Stomach (tissue), 9 donors: ENCODE results near the gene NTPCR. TPM values are rescaled to one million over a fixed set of nuclear protein-coding genes. Genes with fewer than 3 reads are reported as not detected.

Experiments used
- DNase-seq, 2 donors: peaks; one replicate each; pipeline versions ENCODE4 v3.0.0 to v3.0.0-alpha.2; 2013 to 2019
- H3K27ac ChIP-seq, 5 donors: fragments of 200-600 bp in 4 of 5; sonication (generic) in 4 of 5; one replicate each; pipeline ENCODE4 v1.5.1; 2013 to 2019; ENCODE audit warnings: mild to moderate bottlenecking in 1 of 5, moderate library complexity in 1 of 5
- H3K27me3 ChIP-seq, 3 donors: fragments of 200-600 bp; sonication (generic); one replicate each; pipeline ENCODE4 v1.5.1; 2017 to 2019; ENCODE audit warnings: mixed run types in 1 of 3
- H3K36me3 ChIP-seq, 4 donors: fragments of 200-600 bp; sonication (generic); 1 replicate in 3 of 4; 2 replicates in 1 of 4; pipeline ENCODE4 v1.5.1; 2016 to 2019
- H3K4me1 ChIP-seq, 4 donors: fragments of 200-600 bp; sonication (generic); one replicate each; pipeline ENCODE4 v1.5.1; 2016 to 2019
- H3K4me3 ChIP-seq, 4 donors: fragments of 200-600 bp; sonication (generic) in 3 of 4; one replicate each; pipeline ENCODE4 v1.5.1; 2016 to 2019; ENCODE audit warnings: mild to moderate bottlenecking in 1 of 4
- H3K9me3 ChIP-seq, 4 donors: fragments of 200-600 bp; sonication (generic); one replicate each; pipeline ENCODE4 v1.5.1; 2016 to 2019
- CTCF ChIP-seq, 7 experiments: fragments of 450-650 bp in 4 of 7; fragments of 200-600 bp in 3 of 7; sonication (generic) in 3 of 7; IDR thresholded peaks; one replicate each; pipeline ENCODE4 v1.5.1; 2016 to 2019; ENCODE audit warnings: antibody characterized with exemption in 7 of 7, control low read depth in 2 of 7, mild to moderate bottlenecking in 1 of 7
- EP300 ChIP-seq: sonication (generic); formaldehyde crosslinking; IDR thresholded peaks from one replicate; pipeline ENCODE4 v1.6.1; 2017; ENCODE audit warnings: antibody characterized with exemption
- POLR2A ChIP-seq, 4 donors: fragments of 450-650 bp; IDR thresholded peaks; one replicate each; pipeline ENCODE4 v1.6.1; 2016; ENCODE audit warnings: antibody characterized with exemption in 4 of 4, control low read depth in 2 of 4, mild to moderate bottlenecking in 1 of 4, moderate library complexity in 1 of 4
- POLR2AphosphoS5 ChIP-seq, 3 donors: sonication (generic); formaldehyde crosslinking; IDR thresholded peaks; one replicate each; pipeline ENCODE4 v1.6.1; 2016; ENCODE audit warnings: antibody characterized with exemption in 3 of 3
- WGBS, 5 donors: extraction: QIAGEN DNeasy Blood & Tissue Kit in 3 of 5; methylation state at CpG; one replicate each; pipeline versions ENCODE4 v1.1.5 to v1.1.7; 2013 to 2018; 5-methylcytosine and 5-hydroxymethylcytosine counted together
- intact Hi-C: fragments of 100-400 bp; cut with DNase I; formaldehyde crosslinking; loops from one replicate; pipeline ENCODE4 v1.15.1; 2023; ENCODE audit warnings: low total_unique reads
- polyA plus RNA-seq, 3 donors: library from polyadenylated mRNA; stranded (reverse); fragments of 200-250 nt; gene quantifications; one replicate each; pipeline ENCODE4 v1.2.3, GENCODE V29; 2013
- total RNA-seq, 5 donors: library from RNA; depleted of rRNA; stranded (reverse); fragments of >200 nt; gene quantifications; one replicate each; pipeline versions ENCODE4 v1.1.0 to v1.2.3, GENCODE V29; 2014 to 2016
- donor health status: healthy with polysubstance abuse.
- donor health status: Bipolar disorder and iron deficiency.
- donor health status: healthy.

The NTPCR gene
- total and polyA plus RNA-seq, 8 donors: 14.9 to 56.3 (median 43.1) TPM

- Histone ChIP-seq H3K27me3 (no peaks in the 10 kb centered on the region), H3K36me3 (peaks cover 0 to 5% (median 2%) of the 10 kb centered on the region in 4 donors), H3K4me3 (no peak overlapping the region), H3K4me1 (no peaks in the 10 kb centered on the region), H3K9me3 (no peaks in the 10 kb centered on the region), H3K27ac (no peak overlapping the region)
- 87 to 96% (median 88%) methylated on average over 8 of the region's 8 CpGs for WGBS, 5 donors
- DNase-seq: no peak
- no peak for TF ChIP-seq POLR2AphosphoS5 (IDR thresholded peaks at IDR 0.05)
- no peak for TF ChIP-seq CTCF (IDR thresholded peaks at IDR 0.05)
- no peak for TF ChIP-seq POLR2A (IDR thresholded peaks at IDR 0.05)
- TF ChIP-seq EP300: no peak
- intact Hi-C loops: no loop called here
Observed at GRCh38 chr1:233005703-233006102, 55.3 kb downstream of the NTPCR start.

- Histone ChIP-seq H3K9me3 (no peaks in the 10 kb centered on the region), H3K36me3 (peaks cover 0 to 5% (median 0%) of the 10 kb centered on the region in 4 donors), H3K4me1 (no peaks in the 10 kb centered on the region), H3K27me3 (no peaks in the 10 kb centered on the region), H3K27ac (no peak overlapping the region), H3K4me3 (no peak overlapping the region)
- TF ChIP-seq POLR2AphosphoS5 (IDR thresholded peaks at IDR 0.05) (no peak), EP300 (no peak), CTCF (IDR thresholded peaks at IDR 0.05) (no peak), POLR2A (IDR thresholded peaks at IDR 0.05) (no peak)
- DNase-seq: no peak
- intact Hi-C loops: no loop called here
- WGBS, 5 donors: 83 to 89% (median 87%) methylated on average over 6 of the region's 6 CpGs
Observed at GRCh38 chr1:233006108-233006507, 55.7 kb downstream of the NTPCR start.

- Histone ChIP-seq H3K4me1 (no peaks in the 10 kb centered on the region), H3K4me3 (no peak overlapping the region), H3K36me3 (peaks cover 0 to 5% (median 0%) of the 10 kb centered on the region in 4 donors), H3K9me3 (no peaks in the 10 kb centered on the region), H3K27ac (no peak overlapping the region), H3K27me3 (no peaks in the 10 kb centered on the region)
- no peak for DNase-seq
- TF ChIP-seq POLR2AphosphoS5 (IDR thresholded peaks at IDR 0.05): no peak
- TF ChIP-seq EP300: no peak
- TF ChIP-seq POLR2A (IDR thresholded peaks at IDR 0.05): no peak
- no peak for TF ChIP-seq CTCF (IDR thresholded peaks at IDR 0.05)
- WGBS, 5 donors: 81 to 94% (median 88%) methylated on average over 3 of the region's 3 CpGs
- intact Hi-C loops: no loop called here
Observed at GRCh38 chr1:233006541-233006973, 56.1 kb downstream of the NTPCR start.

GRCh38 chr1:233010146-233010545, 59.7 kb downstream of the NTPCR start:
- DNase-seq: no peak
- no peaks in the 10 kb centered on the region for H3K4me1 ChIP-seq
- H3K27me3 ChIP-seq: no peaks in the 10 kb centered on the region
- WGBS, 5 donors: 75 to 85% (median 83%) methylated on average over 3 of the region's 3 CpGs
- intact Hi-C loops: no loop called here
- TF ChIP-seq CTCF (IDR thresholded peaks at IDR 0.05): no peak
- TF ChIP-seq POLR2A (IDR thresholded peaks at IDR 0.05): no peak
- TF ChIP-seq EP300: no peak
- TF ChIP-seq POLR2AphosphoS5 (IDR thresholded peaks at IDR 0.05): no peak
- H3K36me3 ChIP-seq: peaks cover 0 to 9% (median 3%) of the 10 kb centered on the region in 4 donors
- no peak overlapping the region for H3K27ac ChIP-seq
- H3K9me3 ChIP-seq: no peaks in the 10 kb centered on the region
- H3K4me3 ChIP-seq: no peak overlapping the region
